Breast epithelium (tissue), 3 donors: ENCODE results near the gene IL5RA.

Experiments used
- CTCF ChIP-seq, 3 donors: fragments of 450-650 bp; IDR thresholded peaks; one replicate each; pipeline ENCODE4 v1.5.1; 2016 to 2017; ENCODE audit warnings: antibody characterized with exemption in 3 of 3, mild to moderate bottlenecking in 3 of 3, moderate library complexity in 3 of 3
- POLR2AphosphoS5 ChIP-seq, 3 donors: sonication (generic); formaldehyde crosslinking; IDR thresholded peaks; one replicate each; pipeline ENCODE4 v1.6.1; 2017; ENCODE audit warnings: antibody characterized with exemption in 3 of 3

GRCh38 chr3:3071136-3071535 lies 39.0 kb downstream of the IL5RA start:
- no peak for TF ChIP-seq POLR2AphosphoS5 (IDR thresholded peaks at IDR 0.05)
- no peak for TF ChIP-seq CTCF (IDR thresholded peaks at IDR 0.05)
